ENCODE results near the gene ZNF296. TPM values are rescaled to one million over a fixed set of nuclear protein-coding genes. Genes with fewer than 3 reads are reported as not detected.
A peak's percentile ranks its signal among the peaks of the same experiment; 100 is the strongest.

The ZNF296 gene
- total RNA-seq, 2 experiments from 2014 or later, result 1.1 to 1.4 TPM

DNA sequence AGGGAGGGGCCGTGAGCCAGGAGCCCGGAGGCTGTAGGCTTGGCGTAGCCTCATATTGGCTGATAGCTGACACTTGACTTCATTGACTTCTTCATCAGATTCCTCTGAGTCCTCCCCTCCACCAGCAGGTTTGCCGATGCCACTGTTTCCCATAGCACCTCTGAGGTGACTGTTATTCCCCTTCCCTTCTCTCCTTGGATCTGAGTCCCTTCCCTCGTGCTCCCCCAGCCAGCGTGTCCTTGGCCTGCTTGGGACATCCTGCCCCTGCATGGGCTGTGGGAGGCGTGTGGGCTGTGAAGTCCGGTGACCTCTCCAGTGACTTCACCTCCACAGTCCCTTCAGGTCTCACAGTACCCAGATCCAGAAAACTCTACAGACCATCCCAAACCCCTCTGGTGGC, 25.5 kb upstream of the ZNF296 start:
- Mint-ChIP-seq H3K36me3 (ENCODE audit: low read depth) (no peaks in the 10 kb centered on the region), H3K4me3 (no peak overlapping the region), H3K27me3 (ENCODE audit: low read depth) (no peaks in the 10 kb centered on the region), H3K4me1 (ENCODE audit: low read depth) (peaks cover 58% of the 10 kb centered on the region), H3K27ac (no peak overlapping the region), H3K9me3 (no peaks in the 10 kb centered on the region)
- intact Hi-C loops (cut with micrococcal nuclease), result no loop called here
- CTCF ChIA-PET, result no interaction called here
- DNase-seq, result no peak

- H3K4me1 Mint-ChIP-seq (ENCODE audit: low read depth), result peaks cover 67% of the 10 kb centered on the region
- H3K27ac Mint-ChIP-seq, result no peak overlapping the region
- H3K27me3 Mint-ChIP-seq (ENCODE audit: low read depth), result no peaks in the 10 kb centered on the region
- H3K9me3 Mint-ChIP-seq, result no peaks in the 10 kb centered on the region
- CTCF ChIA-PET, result no interaction called here
- peaks cover 2% of the 10 kb centered on the region for H3K36me3 Mint-ChIP-seq (ENCODE audit: low read depth)
- no peak overlapping the region for H3K4me3 Mint-ChIP-seq
- no peak for DNase-seq
- intact Hi-C loops (cut with micrococcal nuclease), result no loop called here
Measured at GRCh38 chr19:45100846-45101252, 24.6 kb upstream of the ZNF296 start.

DNA sequence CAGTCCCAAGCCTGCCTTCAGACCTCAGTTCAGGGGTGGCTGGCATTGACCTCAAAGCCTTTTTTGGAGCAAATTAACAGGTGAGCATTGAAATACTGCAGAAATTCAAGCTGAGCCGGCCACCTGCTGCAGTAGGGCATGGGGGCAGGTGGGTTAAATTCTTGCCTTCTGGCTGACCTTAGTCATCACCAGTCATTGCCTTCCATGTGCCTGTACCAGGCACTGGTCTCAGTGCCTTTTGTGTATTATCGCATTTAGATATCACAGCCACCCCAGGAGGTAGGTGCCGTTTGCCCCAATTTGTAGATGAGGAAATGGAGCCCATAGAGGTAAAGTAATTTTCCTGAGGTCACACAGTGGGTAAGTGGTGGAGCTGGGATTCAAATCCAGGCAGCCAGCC, 23.9 kb upstream of the ZNF296 start:
- intact Hi-C loops (cut with micrococcal nuclease), result no loop called here
- no peak overlapping the region for H3K4me3 Mint-ChIP-seq
- H3K27ac Mint-ChIP-seq, result no peak overlapping the region
- H3K36me3 Mint-ChIP-seq (ENCODE audit: low read depth), result peaks cover 2% of the 10 kb centered on the region
- peaks cover 70% of the 10 kb centered on the region for H3K4me1 Mint-ChIP-seq (ENCODE audit: low read depth)
- CTCF ChIA-PET, result no interaction called here
- no peaks in the 10 kb centered on the region for H3K9me3 Mint-ChIP-seq
- no peaks in the 10 kb centered on the region for H3K27me3 Mint-ChIP-seq (ENCODE audit: low read depth)
- no peak for DNase-seq

GRCh38 chr19:45099467-45100191, 23.4 kb upstream of the ZNF296 start:
- intact Hi-C loops (cut with micrococcal nuclease), result no loop called here
- H3K9me3 Mint-ChIP-seq, result no peaks in the 10 kb centered on the region
- CTCF ChIA-PET, result interaction anchor here (1.2 kb wide), 1 partner anchor 40 kb away, joined by 4 read pairs; no protein-coding TSS in a partner anchor
- no peak overlapping the region for H3K4me3 Mint-ChIP-seq
- no peak overlapping the region for H3K27ac Mint-ChIP-seq
- H3K4me1 Mint-ChIP-seq (ENCODE audit: low read depth), result peaks cover 69% of the 10 kb centered on the region
- DNase-seq, result no peak
- no peaks in the 10 kb centered on the region for H3K27me3 Mint-ChIP-seq (ENCODE audit: low read depth)
- H3K36me3 Mint-ChIP-seq (ENCODE audit: low read depth), result peaks cover 2% of the 10 kb centered on the region

GRCh38 chr19:45098521-45099466, 22.5 kb upstream of the ZNF296 start:
- Mint-ChIP-seq H3K27me3 (ENCODE audit: low read depth) (no peaks in the 10 kb centered on the region), H3K4me1 (ENCODE audit: low read depth) (peaks cover 69% of the 10 kb centered on the region), H3K36me3 (ENCODE audit: low read depth) (peaks cover 2% of the 10 kb centered on the region), H3K9me3 (no peaks in the 10 kb centered on the region), H3K27ac (peak overlapping the region; percentile 27), H3K4me3 (no peak overlapping the region)
- intact Hi-C loops (cut with micrococcal nuclease), result no loop called here
- DNase-seq, result no peak
- CTCF ChIA-PET, result interaction anchor here (1.2 kb wide), 1 partner anchor 39 kb away, joined by 4 read pairs; no protein-coding TSS in a partner anchor

GRCh38 chr19:45097776-45098520, 21.7 kb upstream of the ZNF296 start:
- no peak overlapping the region for H3K4me3 Mint-ChIP-seq
- no peaks in the 10 kb centered on the region for H3K9me3 Mint-ChIP-seq
- peaks cover 2% of the 10 kb centered on the region for H3K36me3 Mint-ChIP-seq (ENCODE audit: low read depth)
- no peak overlapping the region for H3K27ac Mint-ChIP-seq
- intact Hi-C loops (cut with micrococcal nuclease), result no loop called here
- CTCF ChIA-PET, result interaction anchor here (1.3 kb wide), 1 partner anchor 38 kb away, joined by 4 read pairs; no protein-coding TSS in a partner anchor
- peaks cover 65% of the 10 kb centered on the region for H3K4me1 Mint-ChIP-seq (ENCODE audit: low read depth)
- H3K27me3 Mint-ChIP-seq (ENCODE audit: low read depth), result no peaks in the 10 kb centered on the region
- no peak for DNase-seq

DNA sequence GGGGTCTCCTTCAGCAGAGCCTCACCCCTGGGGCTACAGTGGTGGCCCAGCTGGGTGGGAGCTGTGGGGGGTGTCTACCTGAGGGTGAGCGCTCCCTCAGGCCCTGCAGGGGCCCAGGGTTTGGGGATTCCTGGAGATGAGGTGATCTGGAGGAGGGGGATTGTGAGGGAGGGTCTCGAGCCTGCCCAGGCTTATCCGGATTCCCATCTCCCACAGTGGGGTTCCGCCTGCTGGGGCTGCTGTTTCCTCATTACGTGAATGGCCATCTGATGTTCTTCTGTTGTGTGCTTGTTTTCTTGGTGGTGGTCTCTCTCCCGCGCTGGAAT, 21.1 kb upstream of the ZNF296 start:
- no peak for DNase-seq
- CTCF ChIA-PET, result interaction anchor here (1.3 kb wide), 1 partner anchor 38 kb away, joined by 4 read pairs; no protein-coding TSS in a partner anchor
- no peak overlapping the region for H3K27ac Mint-ChIP-seq
- no peak overlapping the region for H3K4me3 Mint-ChIP-seq
- H3K9me3 Mint-ChIP-seq, result no peaks in the 10 kb centered on the region
- no peaks in the 10 kb centered on the region for H3K27me3 Mint-ChIP-seq (ENCODE audit: low read depth)
- peaks cover 59% of the 10 kb centered on the region for H3K4me1 Mint-ChIP-seq (ENCODE audit: low read depth)
- intact Hi-C loops (cut with micrococcal nuclease), result no loop called here
- H3K36me3 Mint-ChIP-seq (ENCODE audit: low read depth), result peaks cover 2% of the 10 kb centered on the region

DNA sequence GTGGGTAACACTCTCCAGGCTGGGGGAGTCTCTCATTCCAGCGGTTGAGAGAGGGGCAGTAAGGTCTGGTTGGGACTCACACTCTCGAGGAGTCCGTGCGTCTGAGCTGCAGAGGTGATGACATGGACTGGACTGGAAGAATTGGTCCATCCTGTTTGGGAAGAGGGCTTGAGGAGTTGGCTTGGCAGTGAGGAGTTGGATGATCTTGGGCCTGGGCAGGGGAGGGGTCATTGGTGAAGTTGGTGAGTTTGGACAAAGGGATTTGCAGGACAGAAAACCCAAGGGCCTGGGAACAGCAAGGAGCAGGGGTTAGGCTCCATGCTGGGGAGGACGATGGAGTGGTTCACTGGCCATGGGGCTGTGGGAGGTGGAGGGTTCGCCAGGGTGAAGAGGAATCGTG, 20.4 kb upstream of the ZNF296 start:
- no peaks in the 10 kb centered on the region for H3K27me3 Mint-ChIP-seq (ENCODE audit: low read depth)
- intact Hi-C loops (cut with micrococcal nuclease), result no loop called here
- H3K4me3 Mint-ChIP-seq, result no peak overlapping the region
- H3K36me3 Mint-ChIP-seq (ENCODE audit: low read depth), result peaks cover 2% of the 10 kb centered on the region
- CTCF ChIA-PET, result no interaction called here
- peaks cover 55% of the 10 kb centered on the region for H3K4me1 Mint-ChIP-seq (ENCODE audit: low read depth)
- H3K27ac Mint-ChIP-seq, result no peak overlapping the region
- no peak for DNase-seq
- H3K9me3 Mint-ChIP-seq, result no peaks in the 10 kb centered on the region

DNA sequence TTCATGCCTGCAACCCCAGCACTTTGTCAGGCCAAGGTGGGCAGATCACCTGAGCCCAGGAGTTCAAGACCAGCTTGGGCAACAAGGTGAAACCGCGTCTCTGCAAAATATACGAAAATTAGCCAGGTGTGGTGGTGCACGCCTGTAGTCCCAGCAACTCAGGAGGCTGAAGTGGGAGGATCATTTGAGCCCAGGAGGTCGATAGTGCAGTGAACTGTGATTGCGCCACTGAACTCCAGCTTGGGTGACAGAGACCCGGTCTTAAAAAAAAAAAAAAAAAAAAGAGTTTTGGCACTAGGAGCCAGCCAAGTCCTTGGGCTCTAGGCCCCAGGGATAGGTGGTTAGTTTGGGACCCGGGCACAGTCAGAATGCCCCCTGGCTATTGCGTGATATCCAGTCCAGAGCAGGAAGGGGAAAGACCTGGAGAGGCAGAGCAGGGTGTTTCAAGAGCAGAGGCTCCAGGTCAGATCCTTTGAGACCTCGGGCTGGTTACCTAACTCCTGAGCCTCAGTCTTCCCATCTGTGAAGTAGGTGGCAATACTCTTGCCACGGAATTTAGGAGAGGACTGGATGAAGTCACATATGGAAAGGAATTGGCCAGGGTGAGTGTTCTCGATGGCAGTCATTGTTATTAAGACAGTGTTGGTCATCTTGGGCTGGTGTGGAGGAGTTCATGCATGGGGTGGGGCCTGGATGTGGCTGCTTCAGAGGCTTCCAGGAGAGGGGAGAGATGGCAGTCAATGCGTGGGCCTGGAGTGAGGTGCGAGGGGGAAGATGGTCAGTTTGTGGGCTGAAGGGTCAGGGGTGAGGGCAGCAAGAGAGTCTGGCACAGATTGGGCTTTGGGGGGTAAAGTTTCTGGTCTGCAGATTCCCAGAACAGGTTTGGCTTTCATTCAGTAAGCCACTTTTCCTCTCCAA, 19.5 kb upstream of the ZNF296 start:
- Mint-ChIP-seq H3K36me3 (ENCODE audit: low read depth) (peaks cover 10% of the 10 kb centered on the region), H3K27ac (no peak overlapping the region), H3K4me3 (no peak overlapping the region), H3K4me1 (ENCODE audit: low read depth) (peaks cover 58% of the 10 kb centered on the region), H3K27me3 (ENCODE audit: low read depth) (no peaks in the 10 kb centered on the region), H3K9me3 (peaks cover 2% of the 10 kb centered on the region)
- CTCF ChIA-PET, result interaction anchor here (0.5 kb wide), 1 partner anchor 198 kb away, joined by 3 read pairs; no protein-coding TSS in a partner anchor
- no peak for DNase-seq
- intact Hi-C loops (cut with micrococcal nuclease), result no loop called here

GRCh38 chr19:45094707-45095106, 18.4 kb upstream of the ZNF296 start:
- peaks cover 57% of the 10 kb centered on the region for H3K4me1 Mint-ChIP-seq (ENCODE audit: low read depth)
- peaks cover 2% of the 10 kb centered on the region for H3K9me3 Mint-ChIP-seq
- H3K4me3 Mint-ChIP-seq, result peak overlapping the region; percentile 93

GRCh38 chr19:45094137-45094536, 17.9 kb upstream of the ZNF296 start:
- Mint-ChIP-seq H3K4me3 (peak overlapping the region; percentile 93), H3K9me3 (peaks cover 2% of the 10 kb centered on the region), H3K27ac (peak overlapping the region; percentile 20), H3K36me3 (ENCODE audit: low read depth) (peaks cover 13% of the 10 kb centered on the region), H3K4me1 (ENCODE audit: low read depth) (peaks cover 55% of the 10 kb centered on the region), H3K27me3 (ENCODE audit: low read depth) (no peaks in the 10 kb centered on the region)
- DNase-seq, result no peak
- CTCF ChIA-PET, result no interaction called here
- intact Hi-C loops (cut with micrococcal nuclease), result no loop called here

More at GRCh38 chr19:45094707-45095106, 18.4 kb upstream of the ZNF296 start:
- no peak for DNase-seq
- no peak overlapping the region for H3K27ac Mint-ChIP-seq
- CTCF ChIA-PET, result interaction anchor here (0.5 kb wide), 1 partner anchor 197 kb away, joined by 3 read pairs; no protein-coding TSS in a partner anchor
- H3K36me3 Mint-ChIP-seq (ENCODE audit: low read depth), result peaks cover 13% of the 10 kb centered on the region
- no peaks in the 10 kb centered on the region for H3K27me3 Mint-ChIP-seq (ENCODE audit: low read depth)
- intact Hi-C loops (cut with micrococcal nuclease), result no loop called here

Data from activated naive CD4-positive, alpha-beta T cell treated with anti-CD3 and anti-CD28 coated beads for 36 hours (primary cell).